ENCODE measurements around the gene CS. TPM values are rescaled to one million over a fixed set of nuclear protein-coding genes. Genes with fewer than 3 reads are reported as not detected.
"Not testable (repeated sequence)": the region's sequence is repeated elsewhere in the genome, so short reads cannot be mapped to it uniquely, and the experiment has no call there.

CS gene
- polyA plus RNA-seq, 3 donors = 55.7 to 156 (median 86.1) TPM

- DNase-seq = peak in 1 of 3 donors; percentile 35
- Histone ChIP-seq H3K9ac (ENCODE audit: insufficient read depth, low read length, poor library complexity, severe bottlenecking) (no peak overlapping the region), H3K36me3 (replicated peaks in 1 of 2; ENCODE audit: control insufficient read depth in 1 of 2, insufficient read depth in 2 of 2, low read length in 2 of 2) (peaks cover 90 to 98% of the 10 kb centered on the region in 2 donors), H3K4me1 (ENCODE audit: control insufficient read depth in 1 of 2, insufficient read depth in 2 of 2, low read length in 2 of 2) (no peaks in the 10 kb centered on the region), H3K27me3 (ENCODE audit: control insufficient read depth in 2 of 2, insufficient read depth in 2 of 2, low read length in 2 of 2) (no peaks in the 10 kb centered on the region), H3K9me3 (replicated peaks in 1 of 2; ENCODE audit: control insufficient read depth in 1 of 2, insufficient read depth in 1 of 2, low read length in 2 of 2) (no peaks in the 10 kb centered on the region), H4K20me1 (ENCODE audit: insufficient read depth, low read length) (peaks cover 37% of the 10 kb centered on the region), H3K79me2 (ENCODE audit: insufficient read depth, low read length) (no peaks in the 10 kb centered on the region), H2AFZ (ENCODE audit: insufficient read depth, low read depth, low read length, poor library complexity, severe bottlenecking) (no peak overlapping the region), H3K4me3 (replicated peaks in 1 of 3; ENCODE audit: low read depth in 2 of 3, low read length in 3 of 3) (no peak overlapping the region), H3K4me2 (replicated peaks; ENCODE audit: extremely low read depth, low read length, poor library complexity, severe bottlenecking) (no peak overlapping the region), H3K27ac (ENCODE audit: low read depth in 1 of 2, low read length in 2 of 2) (peak overlapping the region in 1 of 2 donors; percentile 31)
- H3K4me1 Mint-ChIP-seq = no peaks in the 10 kb centered on the region
- WGBS (ENCODE audit: insufficient coverage) = 90% methylated on average over 6 of the region's 7 CpGs
- H3K27me3 Mint-ChIP-seq (ENCODE audit: low read depth in 3 of 3) = no peaks in the 10 kb centered on the region
- H3K4me3 Mint-ChIP-seq = no peak overlapping the region
- peaks cover 85 to 100% of the 10 kb centered on the region in 2 donors for H3K36me3 Mint-ChIP-seq
- peak overlapping the region in 5 of 7 donors; percentile 7 to 87 (median 51) for H3K27ac Mint-ChIP-seq
- TF ChIP-seq CTCF (IDR thresholded peaks at IDR 0.05) = no peak
- no peaks in the 10 kb centered on the region for H3K9me3 Mint-ChIP-seq
- intact Hi-C loops (cut with micrococcal nuclease) = no loop called here
These were observed 46.5 kb upstream of the CS start for GRCh38 chr12:56346675-56347074.

- peaks cover 56 to 63% of the 10 kb centered on the region in 2 donors for H3K36me3 ChIP-seq (replicated peaks in 1 of 2; ENCODE audit: control insufficient read depth in 1 of 2, insufficient read depth in 2 of 2, low read length in 2 of 2)
- intact Hi-C loops (cut with micrococcal nuclease) = not testable (repeated sequence)
These were observed 42.2 kb upstream of the CS start for GRCh38 chr12:56342290-56342689.

More at GRCh38 chr12:56342290-56342689, 42.2 kb upstream of the CS start:
- not testable (repeated sequence) for H3K27me3 ChIP-seq (ENCODE audit: control insufficient read depth in 2 of 2, insufficient read depth in 2 of 2, low read length in 2 of 2); H3K9ac ChIP-seq (ENCODE audit: insufficient read depth, low read length, poor library complexity, severe bottlenecking); H3K9me3 ChIP-seq (replicated peaks in 1 of 2; ENCODE audit: control insufficient read depth in 1 of 2, insufficient read depth in 1 of 2, low read length in 2 of 2); H3K27me3 Mint-ChIP-seq (ENCODE audit: low read depth in 3 of 3); H3K9me3 Mint-ChIP-seq; H3K4me3 ChIP-seq (replicated peaks in 1 of 3; ENCODE audit: low read depth in 2 of 3, low read length in 3 of 3); H3K79me2 ChIP-seq (ENCODE audit: insufficient read depth, low read length); DNase-seq; H3K4me3 Mint-ChIP-seq; H3K4me2 ChIP-seq (replicated peaks; ENCODE audit: extremely low read depth, low read length, poor library complexity, severe bottlenecking); H3K27ac ChIP-seq (ENCODE audit: low read depth in 1 of 2, low read length in 2 of 2); H2AFZ ChIP-seq (ENCODE audit: insufficient read depth, low read depth, low read length, poor library complexity, severe bottlenecking)
- peak overlapping the region in 1 of 7 donors; percentile 69 for H3K27ac Mint-ChIP-seq
- peaks cover 50 to 68% of the 10 kb centered on the region in 2 donors for H3K36me3 Mint-ChIP-seq
- Histone ChIP-seq H3K4me1 (ENCODE audit: control insufficient read depth in 1 of 2, insufficient read depth in 2 of 2, low read length in 2 of 2) (peaks cover 27% of the 10 kb centered on the region in 2 donors), H4K20me1 (ENCODE audit: insufficient read depth, low read length) (peaks cover 22% of the 10 kb centered on the region)
- H3K4me1 Mint-ChIP-seq = peaks cover 28% of the 10 kb centered on the region
- 100% methylated on average over 1 of the region's 2 CpGs for WGBS (ENCODE audit: insufficient coverage)

All from CD14-positive monocyte (primary cell).